Measurements from ENCODE around the gene FGF14.

DNA sequence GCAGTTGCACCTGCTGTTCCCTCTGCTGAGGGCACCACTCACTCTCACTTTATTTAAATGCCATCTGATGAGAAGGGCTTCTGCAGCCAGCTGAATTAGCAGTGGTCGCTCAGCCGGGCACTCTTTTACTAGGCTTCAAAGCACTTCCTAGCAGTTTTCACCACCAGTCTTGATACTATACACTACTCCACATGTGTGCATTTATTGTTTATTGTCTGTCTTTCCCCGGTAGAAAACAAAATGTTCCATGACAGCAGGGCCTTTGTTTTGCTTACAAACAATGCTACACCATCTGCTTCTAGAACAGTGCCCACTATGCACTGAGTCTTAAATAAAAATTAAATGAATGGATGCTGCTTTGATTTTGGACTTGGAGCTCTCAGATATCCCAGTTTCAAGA, 404.9 kb downstream of the FGF14 start:
- TF ChIP-seq, protein P1, sequence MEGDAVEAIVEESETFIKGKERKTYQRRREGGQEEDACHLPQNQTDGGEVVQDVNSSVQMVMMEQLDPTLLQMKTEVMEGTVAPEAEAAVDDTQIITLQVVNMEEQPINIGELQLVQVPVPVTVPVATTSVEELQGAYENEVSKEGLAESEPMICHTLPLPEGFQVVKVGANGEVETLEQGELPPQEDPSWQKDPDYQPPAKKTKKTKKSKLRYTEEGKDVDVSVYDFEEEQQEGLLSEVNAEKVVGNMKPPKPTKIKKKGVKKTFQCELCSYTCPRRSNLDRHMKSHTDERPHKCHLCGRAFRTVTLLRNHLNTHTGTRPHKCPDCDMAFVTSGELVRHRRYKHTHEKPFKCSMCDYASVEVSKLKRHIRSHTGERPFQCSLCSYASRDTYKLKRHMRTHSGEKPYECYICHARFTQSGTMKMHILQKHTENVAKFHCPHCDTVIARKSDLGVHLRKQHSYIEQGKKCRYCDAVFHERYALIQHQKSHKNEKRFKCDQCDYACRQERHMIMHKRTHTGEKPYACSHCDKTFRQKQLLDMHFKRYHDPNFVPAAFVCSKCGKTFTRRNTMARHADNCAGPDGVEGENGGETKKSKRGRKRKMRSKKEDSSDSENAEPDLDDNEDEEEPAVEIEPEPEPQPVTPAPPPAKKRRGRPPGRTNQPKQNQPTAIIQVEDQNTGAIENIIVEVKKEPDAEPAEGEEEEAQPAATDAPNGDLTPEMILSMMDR (IDR thresholded peaks at IDR 0.05; ENCODE audit: low read depth, low read length, poor library complexity, severe bottlenecking): no peak
- no peak for TF ChIP-seq EZH2phosphoT487 (IDR thresholded peaks at IDR 0.05; ENCODE audit: borderline replicate concordance, low read length)

All from DOHH2 (cell line).